ENCODE data around the gene SLC6A7. TPM values are rescaled to one million over a fixed set of nuclear protein-coding genes. Genes with fewer than 3 reads are reported as not detected.

SLC6A7 gene
- polyA plus RNA-seq, 1 of the 3 experiments (the other 2 are of a cell fraction) = not detected

- no peak for TF ChIP-seq ZBTB33 (IDR thresholded peaks at IDR 0.05; ENCODE audit: borderline replicate concordance, low read depth)
Observed at GRCh38 chr5:150162142-150162513, 27.7 kb upstream of the SLC6A7 start (continued).

- Histone ChIP-seq H3K9ac (no peak overlapping the region), H2AFZ (ENCODE audit: low read depth) (no peak overlapping the region), H3K36me3 (replicated peaks in 1 of 2; ENCODE audit: control insufficient read depth in 1 of 2, insufficient read depth in 2 of 2, low read length in 1 of 2) (no peaks in the 10 kb centered on the region), H3K4me1 (ENCODE audit: control insufficient read depth in 1 of 2, insufficient read depth in 2 of 2, low read depth in 1 of 2, low read length in 1 of 2) (peaks cover 21 to 53% of the 10 kb centered on the region in 2 experiments), H3K9me2 (no peaks in the 10 kb centered on the region), H3K79me2 (ENCODE audit: insufficient read depth) (no peaks in the 10 kb centered on the region), H3K4me3 (ENCODE audit: low read depth in 2 of 2, low read length in 1 of 2) (no peak overlapping the region), H3K9me3 (no peaks in the 10 kb centered on the region), H3F3A (replicated peaks; ENCODE audit: insufficient read depth) (peaks cover 3% of the 10 kb centered on the region), H3K27me3 (ENCODE audit: insufficient read depth) (no peaks in the 10 kb centered on the region), H3K27ac (ENCODE audit: low read depth in 2 of 2, low read length in 1 of 2) (no peak overlapping the region), H4K20me1 (ENCODE audit: insufficient read depth) (no peaks in the 10 kb centered on the region), H3K4me2 (no peak overlapping the region)
- TF ChIP-seq, protein P1, sequence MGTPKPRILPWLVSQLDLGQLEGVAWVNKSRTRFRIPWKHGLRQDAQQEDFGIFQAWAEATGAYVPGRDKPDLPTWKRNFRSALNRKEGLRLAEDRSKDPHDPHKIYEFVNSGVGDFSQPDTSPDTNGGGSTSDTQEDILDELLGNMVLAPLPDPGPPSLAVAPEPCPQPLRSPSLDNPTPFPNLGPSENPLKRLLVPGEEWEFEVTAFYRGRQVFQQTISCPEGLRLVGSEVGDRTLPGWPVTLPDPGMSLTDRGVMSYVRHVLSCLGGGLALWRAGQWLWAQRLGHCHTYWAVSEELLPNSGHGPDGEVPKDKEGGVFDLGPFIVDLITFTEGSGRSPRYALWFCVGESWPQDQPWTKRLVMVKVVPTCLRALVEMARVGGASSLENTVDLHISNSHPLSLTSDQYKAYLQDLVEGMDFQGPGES (IDR thresholded peaks at IDR 0.05; ENCODE audit: low read depth, low read length) = no peak
- TF ChIP-seq RCOR1 (IDR thresholded peaks at IDR 0.05; ENCODE audit: low read length) (no peak), USF2 (IDR thresholded peaks at IDR 0.05; ENCODE audit: borderline replicate concordance, low read depth, low read length) (no peak), CTCF (IDR thresholded peaks at IDR 0.05) (no peak), YY1 (IDR thresholded peaks at IDR 0.05; ENCODE audit: low read depth) (no peak), RXRA (IDR thresholded peaks at IDR 0.05; ENCODE audit: borderline replicate concordance, low read depth) (no peak), RFX5 (IDR thresholded peaks at IDR 0.05; ENCODE audit: low read length) (no peak), NFIC (IDR thresholded peaks at IDR 0.05; ENCODE audit: borderline replicate concordance) (no peak), SIN3A (IDR thresholded peaks at IDR 0.05; ENCODE audit: borderline replicate concordance, low read depth, low read length) (no peak), MAX (IDR thresholded peaks at IDR 0.05; ENCODE audit: low read depth) (no peak), TEAD4 (IDR thresholded peaks at IDR 0.05; ENCODE audit: borderline replicate concordance, insufficient read depth) (no peak), ELF1 (IDR thresholded peaks at IDR 0.05) (no peak), JUND (IDR thresholded peaks at IDR 0.05) (no peak)
- TF ChIP-seq, protein P2, sequence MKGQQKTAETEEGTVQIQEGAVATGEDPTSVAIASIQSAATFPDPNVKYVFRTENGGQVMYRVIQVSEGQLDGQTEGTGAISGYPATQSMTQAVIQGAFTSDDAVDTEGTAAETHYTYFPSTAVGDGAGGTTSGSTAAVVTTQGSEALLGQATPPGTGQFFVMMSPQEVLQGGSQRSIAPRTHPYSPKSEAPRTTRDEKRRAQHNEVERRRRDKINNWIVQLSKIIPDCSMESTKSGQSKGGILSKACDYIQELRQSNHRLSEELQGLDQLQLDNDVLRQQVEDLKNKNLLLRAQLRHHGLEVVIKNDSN (IDR thresholded peaks at IDR 0.05; ENCODE audit: borderline replicate concordance, low read depth) = no peak
- no peak for DNase-seq
- POLR2A ChIA-PET = interaction anchor here (1.2 kb wide), 1 partner anchor 16 kb away, joined by 4 read pairs; no protein-coding TSS in a partner anchor
- CTCF ChIA-PET = interaction anchor here (0.6 to 1.9 kb wide), 14 partner anchors 10 to 187 kb away, joined by 3 to 17 read pairs (median 5); no protein-coding TSS in a partner anchor
- 63% methylated on average over 3 of the region's 3 CpGs for WGBS (ENCODE audit: low lambda C conversion rate)
Observed at GRCh38 chr5:150163035-150163434, 26.8 kb upstream of the SLC6A7 start.
